K562 (cell line): Measurements from ENCODE around the gene NAV2.

Experiments used
- BRD4 ChIP-seq: fragments of 200-600 bp; sonication (generic); IDR thresholded peaks from 2 replicates; pipeline ENCODE4 v1.6.1; 2017; ENCODE audit warnings: inconsistent platforms
- CBFA2T3 ChIP-seq: fragments of 450-650 bp; IDR thresholded peaks from 2 replicates; pipeline ENCODE4 v1.6.1; 2017
- HDAC3 ChIP-seq: fragments of 450-650 bp; IDR thresholded peaks from 2 replicates; pipeline ENCODE4 v1.6.1; 2018; ENCODE audit warnings: borderline replicate concordance, mild to moderate bottlenecking, moderate library complexity; ENCODE audit not compliant: partially characterized antibody
- ILK ChIP-seq: fragments of 450-650 bp; IDR thresholded peaks from 2 replicates; pipeline ENCODE4 v1.6.1; 2016; ENCODE audit warnings: missing genetic modification characterization, low read depth, mild to moderate bottlenecking, missing compliant biosample characterization, moderate library complexity, borderline replicate concordance
- KLF16 ChIP-seq: IDR thresholded peaks from 2 replicates; pipeline ENCODE4 v1.6.1; 2016; ENCODE audit warnings: antibody characterized with exemption
- NFYB ChIP-seq: IDR thresholded peaks from 2 replicates; pipeline ENCODE4 v1.6.1; 2011; ENCODE audit warnings: mild to moderate bottlenecking, moderate library complexity; ENCODE audit not compliant: insufficient read length; ENCODE audit errors: extremely low read depth
- NR2F6 ChIP-seq: fragments of 450-650 bp; formaldehyde crosslinking; IDR thresholded peaks from 2 replicates; pipeline ENCODE4 v1.4.0; 2020; ENCODE audit warnings: mild to moderate bottlenecking
- POLR2AphosphoS5 ChIP-seq: IDR thresholded peaks from 2 replicates; pipeline ENCODE4 v1.6.1; 2011; ENCODE audit warnings: mild to moderate bottlenecking, low read depth, low read length, moderate library complexity; ENCODE audit not compliant: control insufficient read depth, insufficient read depth
- ZNF785 ChIP-seq: fragments of 250-450 bp; sonication (Bioruptor Pico); IDR thresholded peaks from 2 replicates; pipeline ENCODE4 v1.4.0; 2020; ENCODE audit warnings: mild to moderate bottlenecking
- TF ChIP-seq, protein P1 (sequence below), 3 experiments: IDR thresholded peaks in 2 of 3; conservative IDR thresholded peaks in 1 of 3; 2 replicates each; pipeline ENCODE4 v1.5.1; 2011 to 2012; ENCODE audit warnings: low read length in 3 of 3, mild to moderate bottlenecking in 3 of 3, control low read depth in 2 of 3, improper control_type of control experiment in 1 of 3, inconsistent platforms in 1 of 3, low read depth in 1 of 3, mixed read lengths in 1 of 3, moderate library complexity in 1 of 3; ENCODE audit not compliant: insufficient read depth in 2 of 3
- TF ChIP-seq, protein P2 (sequence below): sonication (generic); formaldehyde crosslinking; IDR thresholded peaks from 2 replicates; pipeline ENCODE4 v1.5.0; 2020; ENCODE audit warnings: missing genetic modification reagents
- TF ChIP-seq, protein P3 (sequence below): fragments of 450-650 bp; formaldehyde crosslinking; IDR thresholded peaks from 2 replicates; pipeline ENCODE4 v1.4.0; 2020; ENCODE audit warnings: mild to moderate bottlenecking, moderate library complexity
- TF ChIP-seq, protein P4 (sequence below): fragments of 250-450 bp; sonication (Bioruptor Pico); IDR thresholded peaks from 2 replicates; pipeline ENCODE4 v1.4.0; 2020

DNA sequence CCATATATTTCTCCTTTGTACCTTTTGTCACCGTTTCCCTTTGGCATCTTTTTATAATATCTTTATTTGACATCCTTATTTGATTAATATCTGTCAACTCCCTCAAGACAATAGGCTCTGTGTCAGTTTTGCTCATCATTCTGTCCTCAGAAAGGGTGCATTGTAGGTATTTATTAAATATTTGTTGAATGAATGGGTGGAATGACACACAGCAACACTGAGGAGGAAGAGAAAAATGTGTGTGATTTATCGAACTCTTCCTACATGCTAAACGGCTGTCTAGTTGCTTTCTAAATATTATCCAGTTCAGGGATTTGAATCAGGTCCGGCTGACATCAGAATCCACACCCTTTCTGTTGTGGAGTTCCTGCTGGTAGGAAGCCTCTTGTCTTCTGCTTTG is 98.2 kb downstream of the NAV2 start:
- TF ChIP-seq, protein P1, sequence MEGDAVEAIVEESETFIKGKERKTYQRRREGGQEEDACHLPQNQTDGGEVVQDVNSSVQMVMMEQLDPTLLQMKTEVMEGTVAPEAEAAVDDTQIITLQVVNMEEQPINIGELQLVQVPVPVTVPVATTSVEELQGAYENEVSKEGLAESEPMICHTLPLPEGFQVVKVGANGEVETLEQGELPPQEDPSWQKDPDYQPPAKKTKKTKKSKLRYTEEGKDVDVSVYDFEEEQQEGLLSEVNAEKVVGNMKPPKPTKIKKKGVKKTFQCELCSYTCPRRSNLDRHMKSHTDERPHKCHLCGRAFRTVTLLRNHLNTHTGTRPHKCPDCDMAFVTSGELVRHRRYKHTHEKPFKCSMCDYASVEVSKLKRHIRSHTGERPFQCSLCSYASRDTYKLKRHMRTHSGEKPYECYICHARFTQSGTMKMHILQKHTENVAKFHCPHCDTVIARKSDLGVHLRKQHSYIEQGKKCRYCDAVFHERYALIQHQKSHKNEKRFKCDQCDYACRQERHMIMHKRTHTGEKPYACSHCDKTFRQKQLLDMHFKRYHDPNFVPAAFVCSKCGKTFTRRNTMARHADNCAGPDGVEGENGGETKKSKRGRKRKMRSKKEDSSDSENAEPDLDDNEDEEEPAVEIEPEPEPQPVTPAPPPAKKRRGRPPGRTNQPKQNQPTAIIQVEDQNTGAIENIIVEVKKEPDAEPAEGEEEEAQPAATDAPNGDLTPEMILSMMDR (IDR thresholded peaks at IDR 0.05 in 2 of 3, conservative IDR thresholded peaks at IDR 0.05 in 1 of 3; ENCODE audit: insufficient read depth in 2 of 3, low read depth in 1 of 3, low read length in 3 of 3): no peak
- TF ChIP-seq ILK (no peak), CBFA2T3 (no peak), POLR2AphosphoS5 (no peak), NFYB (no peak), KLF16 (no peak), HDAC3 (no peak), BRD4 (no peak), NR2F6 (CRISPR knock-in tag) (no peak), ZNF785 (CRISPR knock-in tag) (no peak)
- TF ChIP-seq, protein P2, sequence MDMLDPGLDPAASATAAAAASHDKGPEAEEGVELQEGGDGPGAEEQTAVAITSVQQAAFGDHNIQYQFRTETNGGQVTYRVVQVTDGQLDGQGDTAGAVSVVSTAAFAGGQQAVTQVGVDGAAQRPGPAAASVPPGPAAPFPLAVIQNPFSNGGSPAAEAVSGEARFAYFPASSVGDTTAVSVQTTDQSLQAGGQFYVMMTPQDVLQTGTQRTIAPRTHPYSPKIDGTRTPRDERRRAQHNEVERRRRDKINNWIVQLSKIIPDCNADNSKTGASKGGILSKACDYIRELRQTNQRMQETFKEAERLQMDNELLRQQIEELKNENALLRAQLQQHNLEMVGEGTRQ (CRISPR knock-in tag): no peak
- TF ChIP-seq, protein P3, sequence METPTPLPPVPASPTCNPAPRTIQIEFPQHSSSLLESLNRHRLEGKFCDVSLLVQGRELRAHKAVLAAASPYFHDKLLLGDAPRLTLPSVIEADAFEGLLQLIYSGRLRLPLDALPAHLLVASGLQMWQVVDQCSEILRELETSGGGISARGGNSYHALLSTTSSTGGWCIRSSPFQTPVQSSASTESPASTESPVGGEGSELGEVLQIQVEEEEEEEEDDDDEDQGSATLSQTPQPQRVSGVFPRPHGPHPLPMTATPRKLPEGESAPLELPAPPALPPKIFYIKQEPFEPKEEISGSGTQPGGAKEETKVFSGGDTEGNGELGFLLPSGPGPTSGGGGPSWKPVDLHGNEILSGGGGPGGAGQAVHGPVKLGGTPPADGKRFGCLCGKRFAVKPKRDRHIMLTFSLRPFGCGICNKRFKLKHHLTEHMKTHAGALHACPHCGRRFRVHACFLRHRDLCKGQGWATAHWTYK (CRISPR knock-in tag): no peak
- TF ChIP-seq, protein P4, sequence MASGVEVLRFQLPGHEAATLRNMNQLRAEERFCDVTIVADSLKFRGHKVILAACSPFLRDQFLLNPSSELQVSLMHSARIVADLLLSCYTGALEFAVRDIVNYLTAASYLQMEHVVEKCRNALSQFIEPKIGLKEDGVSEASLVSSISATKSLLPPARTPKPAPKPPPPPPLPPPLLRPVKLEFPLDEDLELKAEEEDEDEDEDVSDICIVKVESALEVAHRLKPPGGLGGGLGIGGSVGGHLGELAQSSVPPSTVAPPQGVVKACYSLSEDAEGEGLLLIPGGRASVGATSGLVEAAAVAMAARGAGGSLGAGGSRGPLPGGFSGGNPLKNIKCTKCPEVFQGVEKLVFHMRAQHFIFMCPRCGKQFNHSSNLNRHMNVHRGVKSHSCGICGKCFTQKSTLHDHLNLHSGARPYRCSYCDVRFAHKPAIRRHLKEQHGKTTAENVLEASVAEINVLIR: no peak
